Caco-2 (cell line): ENCODE measurements around the gene DET1. TPM values are rescaled to one million over a fixed set of nuclear protein-coding genes. Genes with fewer than 3 reads are reported as not detected.

Source experiments
- BruUV-seq: library from RNA; stranded (reverse); fragments of 400-500 nt; replicated peaks from 2 replicates; lab custom pipeline; 2021; lab: Mats Ljungman, UMichigan
- CTCF ChIA-PET: fragments of 300-600 bp; sonication (Branson Sonifier 250); formaldehyde crosslinking; loops from one replicate; lab custom pipeline; 2022; ENCODE audit warnings: antibody characterized with exemption; lab: Charles Lee
- POLR2A ChIA-PET: fragments of 300-600 bp; sonication (Branson Sonifier 250); formaldehyde crosslinking; loops from one replicate; lab custom pipeline; 2022; ENCODE audit warnings: antibody characterized with exemption; lab: Charles Lee
- DNase-seq, 2 experiments: peaks; one replicate each; pipeline versions ENCODE4 v3.0.0 to v3.0.0-alpha.2; 2020 to 2022
- H3K27me3 ChIP-seq: replicated peaks from 2 replicates; pipeline ENCODE4 v1.6.0; 2011; ENCODE audit warnings: low read length; ENCODE audit not compliant: control insufficient read depth, insufficient read depth
- H3K36me3 ChIP-seq: 2 replicates; pipeline ENCODE4 v1.5.1; 2011; ENCODE audit warnings: low read length; ENCODE audit not compliant: control insufficient read depth, insufficient read depth
- H3K4me1 ChIP-seq: fragments of 250-450 bp; sonication (Bioruptor Pico); 2 replicates; pipeline ENCODE4 v1.5.1; 2020; ENCODE audit warnings: mild to moderate bottlenecking
- H3K4me3 ChIP-seq: 2 replicates; pipeline ENCODE4 v1.5.1; 2011; ENCODE audit warnings: low read depth, mild to moderate bottlenecking, control low read depth, low read length
- H3K9me3 ChIP-seq: fragments of 250-450 bp; sonication (Bioruptor Pico); 2 replicates; pipeline ENCODE4 v1.5.1; 2020; ENCODE audit warnings: mild to moderate bottlenecking, moderate library complexity
- H3K27ac Mint-ChIP-seq: one replicate; pipeline ENCODE4 v1.8.0; 2022; ENCODE audit warnings: mixed read lengths; ENCODE audit not compliant: unreplicated experiment
- H3K27me3 Mint-ChIP-seq: one replicate; pipeline ENCODE4 v1.8.0; 2022; ENCODE audit warnings: mixed read lengths; ENCODE audit not compliant: insufficient read depth, unreplicated experiment
- H3K36me3 Mint-ChIP-seq: one replicate; pipeline ENCODE4 v1.8.0; 2022; ENCODE audit warnings: mild to moderate bottlenecking, mixed read lengths; ENCODE audit not compliant: insufficient read depth, unreplicated experiment
- H3K4me1 Mint-ChIP-seq: one replicate; pipeline ENCODE4 v1.8.0; 2022; ENCODE audit warnings: low read depth, mixed read lengths; ENCODE audit not compliant: unreplicated experiment
- H3K4me3 Mint-ChIP-seq: one replicate; pipeline ENCODE4 v1.8.0; 2022; ENCODE audit warnings: mild to moderate bottlenecking, moderate library complexity, mixed read lengths; ENCODE audit not compliant: unreplicated experiment
- H3K9me3 Mint-ChIP-seq: one replicate; pipeline ENCODE4 v1.8.0; 2022; ENCODE audit warnings: mixed read lengths; ENCODE audit not compliant: unreplicated experiment
- CTCF ChIP-seq, 2 experiments: fragments of 200-600 bp in 1 of 2; IDR thresholded peaks; 1 replicate in 1 of 2; 2 replicates in 1 of 2; pipeline versions ENCODE4 v1.5.1 to v1.8.0; 2011 to 2022; ENCODE audit warnings: antibody characterized with exemption in 1 of 2, control low read depth in 1 of 2, inconsistent platforms in 1 of 2, low read depth in 1 of 2, low read length in 1 of 2, mild to moderate bottlenecking in 1 of 2, moderate library complexity in 1 of 2; ENCODE audit not compliant: insufficient read depth in 1 of 2, severe bottlenecking in 1 of 2, unreplicated experiment in 1 of 2
- intact Hi-C: fragments of 100-400 bp; cut with micrococcal nuclease; formaldehyde crosslinking; loops from one replicate; pipeline ENCODE4 v1.10.0; 2022; ENCODE audit not compliant: unreplicated experiment
- total RNA-seq: library from RNA; stranded (reverse); gene quantifications from 2 replicates; pipeline ENCODE4 v1.2.3, GENCODE V29; 2022

DET1 gene
- total RNA-seq, 1 experiment from 2014 or later: 2.0 TPM

- no peaks in the 10 kb centered on the region for H3K36me3 ChIP-seq
- Mint-ChIP-seq H3K27me3 (no peaks in the 10 kb centered on the region), H3K36me3 (no peaks in the 10 kb centered on the region), H3K27ac (no peak overlapping the region), H3K4me3 (no peak overlapping the region), H3K4me1 (no peaks in the 10 kb centered on the region), H3K9me3 (no peaks in the 10 kb centered on the region)
- ChIA-PET CTCF (no interaction called here), POLR2A (no interaction called here)
- TF ChIP-seq CTCF (IDR thresholded peaks at IDR 0.05; ENCODE audit: insufficient read depth in 1 of 2, low read depth in 1 of 2, low read length in 1 of 2, severe bottlenecking in 1 of 2, unreplicated experiment in 1 of 2): no peak
- intact Hi-C loops: no loop called here
- peaks cover 18% of the 10 kb centered on the region for H3K4me1 ChIP-seq
- H3K9me3 ChIP-seq: no peaks in the 10 kb centered on the region
- no peak overlapping the region for H3K4me3 ChIP-seq
- no TSS peak for BruUV-seq
- DNase-seq: no peak
- H3K27me3 ChIP-seq: no peaks in the 10 kb centered on the region
Measured at GRCh38 chr15:88574655-88575054, 28.2 kb upstream of the DET1 start.

GRCh38 chr15:88574077-88574476 lies 27.6 kb upstream of the DET1 start:
- no peak overlapping the region for H3K4me3 Mint-ChIP-seq
- no peaks in the 10 kb centered on the region for H3K9me3 Mint-ChIP-seq
- DNase-seq: no peak
- intact Hi-C loops: no loop called here
- CTCF ChIA-PET: no interaction called here
- H3K4me1 Mint-ChIP-seq: no peaks in the 10 kb centered on the region
- H3K27me3 Mint-ChIP-seq: no peaks in the 10 kb centered on the region
- Histone ChIP-seq H3K27me3 (no peaks in the 10 kb centered on the region), H3K9me3 (no peaks in the 10 kb centered on the region), H3K36me3 (no peaks in the 10 kb centered on the region), H3K4me1 (peaks cover 18% of the 10 kb centered on the region), H3K4me3 (no peak overlapping the region)
- H3K36me3 Mint-ChIP-seq: no peaks in the 10 kb centered on the region
- BruUV-seq: no TSS peak
- POLR2A ChIA-PET: no interaction called here
- no peak for TF ChIP-seq CTCF (IDR thresholded peaks at IDR 0.05; ENCODE audit: insufficient read depth in 1 of 2, low read depth in 1 of 2, low read length in 1 of 2, severe bottlenecking in 1 of 2, unreplicated experiment in 1 of 2)
- no peak overlapping the region for H3K27ac Mint-ChIP-seq

GRCh38 chr15:88571852-88572259 lies 25.4 kb upstream of the DET1 start:
- H3K4me3 Mint-ChIP-seq: no peak overlapping the region
- TF ChIP-seq CTCF (IDR thresholded peaks at IDR 0.05; ENCODE audit: insufficient read depth in 1 of 2, low read depth in 1 of 2, low read length in 1 of 2, severe bottlenecking in 1 of 2, unreplicated experiment in 1 of 2): no peak
- H3K9me3 Mint-ChIP-seq: no peaks in the 10 kb centered on the region
- intact Hi-C loops: no loop called here
- Histone ChIP-seq H3K4me1 (peaks cover 18% of the 10 kb centered on the region), H3K9me3 (no peaks in the 10 kb centered on the region), H3K27me3 (no peaks in the 10 kb centered on the region), H3K4me3 (no peak overlapping the region), H3K36me3 (no peaks in the 10 kb centered on the region)
- H3K36me3 Mint-ChIP-seq: no peaks in the 10 kb centered on the region
- no TSS peak for BruUV-seq
- no peaks in the 10 kb centered on the region for H3K4me1 Mint-ChIP-seq
- POLR2A ChIA-PET: no interaction called here
- DNase-seq: no peak
- no peak overlapping the region for H3K27ac Mint-ChIP-seq
- CTCF ChIA-PET: no interaction called here
- H3K27me3 Mint-ChIP-seq: no peaks in the 10 kb centered on the region
